T-helper 1 cell treated with Interleukin-12 subunit alpha and Interleukin-12 subunit beta and Interleukin-4 antibody, amounts not matched to agents 30 μg/mL and 1 μg/mL, for 36 hours (primary cell): ENCODE results near the gene AAK1.
"Not testable (repeated sequence)": the region's sequence is repeated elsewhere in the genome, so short reads cannot be mapped to it uniquely, and the experiment has no call there.

Experiments used
- H3K27ac Mint-ChIP-seq: one replicate; pipeline ENCODE4 v1.8.0; 2021; ENCODE audit warnings: mild to moderate bottlenecking, mixed read lengths
- H3K27me3 Mint-ChIP-seq: one replicate; pipeline ENCODE4 v1.8.0; 2021; ENCODE audit warnings: low read depth, mixed read lengths
- H3K36me3 Mint-ChIP-seq: one replicate; pipeline ENCODE4 v1.8.0; 2021; ENCODE audit warnings: low read depth, mixed read lengths
- H3K4me1 Mint-ChIP-seq: one replicate; pipeline ENCODE4 v1.8.0; 2021; ENCODE audit warnings: low read depth, mixed read lengths
- H3K4me3 Mint-ChIP-seq: one replicate; pipeline ENCODE4 v1.8.0; 2021; ENCODE audit warnings: mild to moderate bottlenecking, moderate library complexity, mixed read lengths
- H3K9me3 Mint-ChIP-seq: one replicate; pipeline ENCODE4 v1.8.0; 2021; ENCODE audit warnings: mixed read lengths

The AAK1 gene

GRCh38 chr2:69553991-69554390 lies 89.5 kb downstream of the AAK1 start:
- H3K36me3 Mint-ChIP-seq = peaks cover 19% of the 10 kb centered on the region
- H3K4me1 Mint-ChIP-seq = peaks cover 19% of the 10 kb centered on the region
- no peak overlapping the region for H3K27ac Mint-ChIP-seq
- peaks cover 5% of the 10 kb centered on the region for H3K9me3 Mint-ChIP-seq
- H3K4me3 Mint-ChIP-seq = no peak overlapping the region
- no peaks in the 10 kb centered on the region for H3K27me3 Mint-ChIP-seq

DNA sequence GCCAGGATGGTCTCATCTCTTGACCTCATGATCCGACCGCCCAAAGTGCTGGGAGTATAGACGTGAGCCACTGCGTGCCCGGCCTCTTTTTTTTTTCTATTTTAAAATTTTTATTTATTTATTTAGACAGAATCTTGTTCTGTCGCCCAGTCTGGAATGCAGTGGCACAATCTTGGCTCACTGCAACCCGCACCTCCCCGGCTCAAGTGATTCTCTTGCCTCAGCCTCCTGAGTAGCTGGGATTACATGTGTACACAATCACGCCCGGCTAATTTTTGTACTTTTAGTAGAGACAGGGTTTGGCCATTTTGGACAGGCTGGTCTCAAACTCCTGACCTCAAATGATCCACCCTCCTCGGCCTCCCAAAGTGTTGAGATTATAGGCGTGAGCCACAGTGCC lies 93.0 kb downstream of the AAK1 start:
- peaks cover 38% of the 10 kb centered on the region for H3K36me3 Mint-ChIP-seq
- peaks cover 18% of the 10 kb centered on the region for H3K4me1 Mint-ChIP-seq
- H3K4me3 Mint-ChIP-seq = not testable (repeated sequence)

DNA sequence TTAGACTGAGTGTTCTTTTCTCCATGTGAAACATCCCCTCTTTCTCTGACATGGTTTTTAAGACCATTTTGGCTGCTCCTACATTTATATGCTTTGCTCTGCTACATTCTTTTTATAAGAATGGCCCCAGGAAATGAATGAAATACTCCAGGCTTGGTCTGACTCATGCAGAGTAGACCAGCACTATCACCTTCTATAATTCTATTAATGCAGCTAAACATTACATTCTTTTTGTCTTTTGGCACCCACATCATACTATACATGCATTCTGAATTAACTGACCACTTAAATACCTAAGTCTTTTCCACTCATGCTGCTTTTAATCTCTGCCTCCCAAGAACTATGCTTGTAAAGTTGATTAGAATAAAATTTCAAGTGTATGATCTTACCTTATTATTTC lies 94.1 kb downstream of the AAK1 start:
- Mint-ChIP-seq H3K4me1 (peaks cover 12% of the 10 kb centered on the region), H3K27me3 (no peaks in the 10 kb centered on the region), H3K27ac (no peak overlapping the region), H3K4me3 (no peak overlapping the region), H3K36me3 (peaks cover 38% of the 10 kb centered on the region), H3K9me3 (peaks cover 14% of the 10 kb centered on the region)

More for the DNA sequence above, 93.0 kb downstream of the AAK1 start:
- peaks cover 14% of the 10 kb centered on the region for H3K9me3 Mint-ChIP-seq
- H3K27ac Mint-ChIP-seq, H3K27me3 Mint-ChIP-seq: not testable (repeated sequence)

DNA sequence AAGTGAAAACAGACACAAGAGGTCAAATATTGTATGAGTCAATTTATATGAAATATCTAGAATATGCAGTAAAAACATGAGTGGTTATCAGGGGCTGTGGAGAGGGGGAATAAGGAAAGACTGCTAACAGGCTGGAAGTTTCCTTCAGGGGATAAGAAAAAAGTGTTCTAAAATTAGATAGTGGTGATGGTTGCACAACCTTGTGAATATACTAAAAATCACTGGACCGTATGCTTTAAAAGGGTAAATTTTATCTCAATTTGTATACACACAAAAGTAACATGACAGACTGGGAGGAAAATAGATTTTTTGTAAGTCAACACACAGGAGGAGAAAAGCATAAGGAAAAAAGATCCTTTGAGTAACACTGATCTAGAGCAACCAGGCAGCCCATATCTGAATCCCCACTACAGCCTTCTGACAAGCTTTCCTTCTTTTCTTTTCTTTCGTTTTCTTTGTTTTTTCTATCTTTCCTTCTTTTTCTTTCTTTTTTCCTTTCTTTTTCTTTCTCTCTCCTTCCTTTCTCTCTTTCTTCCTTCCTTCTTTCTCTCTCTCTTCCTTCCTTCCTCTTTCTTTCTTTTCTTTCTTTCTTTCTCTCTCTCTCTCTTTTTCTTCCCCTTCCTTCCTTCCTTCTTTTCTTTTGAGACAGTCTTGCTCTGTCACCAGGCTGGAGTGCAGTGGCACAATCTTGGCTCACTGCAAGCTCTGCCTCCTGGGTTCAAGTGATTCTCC lies 95.4 kb downstream of the AAK1 start:
- Mint-ChIP-seq H3K27ac (no peak overlapping the region), H3K9me3 (peaks cover 14% of the 10 kb centered on the region), H3K4me3 (no peak overlapping the region), H3K36me3 (peaks cover 45% of the 10 kb centered on the region), H3K4me1 (peaks cover 12% of the 10 kb centered on the region), H3K27me3 (no peaks in the 10 kb centered on the region)

DNA sequence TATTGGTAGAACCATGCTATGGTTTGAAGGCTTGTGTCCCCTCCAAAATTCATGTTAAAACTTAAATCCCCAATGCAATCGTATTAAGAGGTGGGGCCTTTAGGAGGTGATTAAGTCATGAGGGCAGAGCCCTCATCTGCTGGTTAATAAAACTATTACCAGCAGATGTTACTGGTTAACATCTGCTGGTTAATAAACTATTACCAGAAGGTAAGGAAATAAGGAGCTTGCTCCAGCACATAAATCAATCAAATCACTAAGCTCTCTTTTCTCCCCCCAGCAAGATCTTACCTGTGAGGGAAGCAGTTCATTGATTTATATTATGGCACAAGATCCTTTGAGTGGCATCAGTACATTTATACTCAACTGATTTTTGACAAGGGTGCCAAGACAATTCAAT lies 96.9 kb downstream of the AAK1 start:
- H3K27me3 Mint-ChIP-seq = no peaks in the 10 kb centered on the region
- H3K27ac Mint-ChIP-seq = no peak overlapping the region
- no peak overlapping the region for H3K4me3 Mint-ChIP-seq
- H3K36me3 Mint-ChIP-seq = peaks cover 41% of the 10 kb centered on the region
- H3K4me1 Mint-ChIP-seq = peaks cover 9% of the 10 kb centered on the region
- peaks cover 14% of the 10 kb centered on the region for H3K9me3 Mint-ChIP-seq

- H3K9me3 Mint-ChIP-seq = peaks cover 14% of the 10 kb centered on the region
- peaks cover 39% of the 10 kb centered on the region for H3K36me3 Mint-ChIP-seq
- H3K27ac Mint-ChIP-seq = no peak overlapping the region
- no peaks in the 10 kb centered on the region for H3K27me3 Mint-ChIP-seq
- peaks cover 9% of the 10 kb centered on the region for H3K4me1 Mint-ChIP-seq
- no peak overlapping the region for H3K4me3 Mint-ChIP-seq
Measured at GRCh38 chr2:69545477-69545932, 98.0 kb downstream of the AAK1 start.

- Mint-ChIP-seq H3K4me1 (peaks cover 9% of the 10 kb centered on the region), H3K27me3 (no peaks in the 10 kb centered on the region), H3K27ac (no peak overlapping the region)
Measured at GRCh38 chr2:69544951-69545350, 98.6 kb downstream of the AAK1 start.

GRCh38 chr2:69539549-69539908 lies 104.0 kb downstream of the AAK1 start:
- Mint-ChIP-seq H3K27me3 (no peaks in the 10 kb centered on the region), H3K27ac (peak overlapping the region; percentile 4), H3K36me3 (peaks cover 43% of the 10 kb centered on the region), H3K9me3 (no peaks in the 10 kb centered on the region), H3K4me1 (peaks cover 20% of the 10 kb centered on the region), H3K4me3 (no peak overlapping the region)

More at GRCh38 chr2:69544951-69545350, 98.6 kb downstream of the AAK1 start:
- Mint-ChIP-seq H3K9me3 (peaks cover 14% of the 10 kb centered on the region), H3K4me3 (no peak overlapping the region), H3K36me3 (peaks cover 39% of the 10 kb centered on the region)

- Mint-ChIP-seq H3K9me3 (no peaks in the 10 kb centered on the region), H3K27ac (no peak overlapping the region), H3K4me1 (peaks cover 20% of the 10 kb centered on the region), H3K27me3 (no peaks in the 10 kb centered on the region), H3K36me3 (peaks cover 42% of the 10 kb centered on the region), H3K4me3 (no peak overlapping the region)
Measured at GRCh38 chr2:69538872-69539548, 104.5 kb downstream of the AAK1 start.

DNA sequence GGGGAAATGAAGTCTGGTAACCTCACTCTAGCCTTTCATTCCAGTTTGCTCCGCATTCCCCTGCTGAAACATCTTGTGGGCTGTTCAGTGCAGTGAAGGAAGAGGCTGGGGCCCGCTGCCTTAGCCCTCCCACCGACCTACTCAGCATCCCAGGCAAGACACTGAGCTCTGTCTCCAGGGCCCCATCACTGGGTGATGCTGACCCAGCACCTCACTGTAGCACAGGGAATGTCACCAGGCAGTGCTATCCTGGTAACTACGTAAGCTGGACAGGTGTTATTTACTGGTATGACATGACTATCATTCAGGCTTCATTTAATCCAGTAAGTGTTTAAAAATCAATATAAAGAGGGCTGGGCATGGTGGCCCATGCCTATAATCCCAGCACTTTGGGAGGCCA lies 105.3 kb downstream of the AAK1 start:
- no peak overlapping the region for H3K4me3 Mint-ChIP-seq
- H3K27me3 Mint-ChIP-seq = no peaks in the 10 kb centered on the region
- no peak overlapping the region for H3K27ac Mint-ChIP-seq
- peaks cover 45% of the 10 kb centered on the region for H3K36me3 Mint-ChIP-seq
- H3K9me3 Mint-ChIP-seq = no peaks in the 10 kb centered on the region
- peaks cover 20% of the 10 kb centered on the region for H3K4me1 Mint-ChIP-seq

DNA sequence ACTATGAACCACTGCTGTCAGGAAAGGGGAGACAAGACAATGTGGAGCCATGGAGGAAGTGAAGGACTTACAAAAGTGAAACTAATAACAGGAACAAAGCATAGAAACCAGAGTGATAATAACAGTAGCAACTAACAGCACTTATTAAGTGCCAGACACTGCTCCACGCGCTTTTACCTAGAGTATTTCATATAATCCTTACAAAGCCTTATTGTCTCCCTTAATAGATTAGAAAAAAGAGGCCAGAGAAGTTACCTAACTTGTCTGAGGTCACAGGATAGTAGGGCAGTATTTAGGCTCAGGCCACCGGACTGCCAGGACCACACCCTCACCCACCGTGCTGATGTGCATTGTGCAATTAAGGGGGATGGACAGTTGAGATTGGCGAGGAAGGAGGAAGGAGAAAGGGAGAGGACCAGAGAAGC lies 107.7 kb downstream of the AAK1 start:
- no peaks in the 10 kb centered on the region for H3K9me3 Mint-ChIP-seq
- no peak overlapping the region for H3K4me3 Mint-ChIP-seq
- H3K4me1 Mint-ChIP-seq = peaks cover 20% of the 10 kb centered on the region
- H3K27ac Mint-ChIP-seq = no peak overlapping the region
- H3K27me3 Mint-ChIP-seq = no peaks in the 10 kb centered on the region
- peaks cover 59% of the 10 kb centered on the region for H3K36me3 Mint-ChIP-seq

DNA sequence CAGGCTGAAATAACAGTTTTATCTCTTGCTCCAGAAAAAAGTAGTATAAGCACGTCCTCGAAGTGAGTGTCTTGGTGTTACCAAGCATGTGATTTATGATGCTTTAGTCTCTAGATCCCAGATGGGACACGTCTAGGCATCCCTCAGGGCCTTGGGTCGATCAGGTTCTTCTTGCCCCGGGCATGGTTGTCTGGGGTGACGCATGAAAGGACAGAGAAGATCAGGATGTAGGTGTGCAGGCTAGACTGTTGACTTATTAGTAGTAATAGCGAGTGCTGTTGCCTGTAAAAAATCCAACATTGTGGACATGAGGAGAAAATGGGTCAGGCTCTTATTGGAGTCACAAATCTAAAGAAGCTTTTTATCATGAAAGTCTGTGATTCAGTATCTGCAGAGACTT lies 112.4 kb downstream of the AAK1 start:
- peaks cover 10% of the 10 kb centered on the region for H3K4me1 Mint-ChIP-seq
- H3K4me3 Mint-ChIP-seq = no peak overlapping the region
- no peaks in the 10 kb centered on the region for H3K27me3 Mint-ChIP-seq
- no peaks in the 10 kb centered on the region for H3K9me3 Mint-ChIP-seq
- H3K36me3 Mint-ChIP-seq = peaks cover 62% of the 10 kb centered on the region
- no peak overlapping the region for H3K27ac Mint-ChIP-seq

GRCh38 chr2:69529480-69529879 lies 114.1 kb downstream of the AAK1 start:
- no peaks in the 10 kb centered on the region for H3K4me1 Mint-ChIP-seq
- peaks cover 60% of the 10 kb centered on the region for H3K36me3 Mint-ChIP-seq
- no peaks in the 10 kb centered on the region for H3K27me3 Mint-ChIP-seq
- H3K9me3 Mint-ChIP-seq = no peaks in the 10 kb centered on the region
- H3K4me3 Mint-ChIP-seq = no peak overlapping the region
- H3K27ac Mint-ChIP-seq = no peak overlapping the region

DNA sequence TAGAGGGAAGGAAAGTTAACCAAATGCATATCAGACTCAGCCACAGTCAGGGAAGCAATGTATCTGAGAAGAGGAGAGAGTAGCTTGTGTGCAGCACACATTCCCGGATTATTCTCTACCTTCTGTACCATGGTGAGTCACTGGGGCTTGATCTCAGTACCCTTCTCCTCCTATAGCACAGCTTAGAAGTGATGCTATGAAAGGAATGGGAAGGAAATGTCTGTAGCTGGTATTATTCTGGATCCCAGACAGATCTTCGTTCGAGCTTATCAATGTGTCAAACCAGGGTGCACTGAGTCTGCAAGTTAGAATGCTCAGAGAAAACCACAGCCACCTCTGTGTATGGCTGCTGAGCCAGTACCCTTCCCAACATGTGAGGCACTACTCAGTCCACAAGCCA lies 118.3 kb downstream of the AAK1 start:
- H3K27ac Mint-ChIP-seq = no peak overlapping the region
- peaks cover 1% of the 10 kb centered on the region for H3K4me1 Mint-ChIP-seq
- H3K36me3 Mint-ChIP-seq = peaks cover 55% of the 10 kb centered on the region

DNA sequence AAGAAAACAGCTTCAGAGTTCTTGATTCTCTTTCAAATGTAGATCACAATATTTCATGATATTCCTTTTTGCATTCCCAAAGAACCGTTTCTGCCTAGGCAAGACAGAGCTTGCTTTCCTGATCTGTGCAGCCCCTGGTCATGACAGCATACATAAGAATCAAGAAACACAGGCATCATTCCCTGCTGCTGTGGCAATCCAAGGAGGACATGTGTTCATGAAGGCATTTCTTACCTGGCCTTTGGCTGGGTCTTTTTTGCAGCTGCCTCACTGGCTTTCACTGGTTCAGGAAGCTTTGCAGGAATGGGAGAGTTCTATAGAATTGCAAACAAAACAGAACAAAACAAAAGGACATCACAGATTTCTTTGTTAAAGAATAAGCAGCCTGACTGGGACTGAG lies 118.7 kb downstream of the AAK1 start:
- Mint-ChIP-seq H3K9me3 (no peaks in the 10 kb centered on the region), H3K36me3 (peaks cover 52% of the 10 kb centered on the region), H3K27me3 (no peaks in the 10 kb centered on the region), H3K27ac (no peak overlapping the region), H3K4me3 (no peak overlapping the region), H3K4me1 (peaks cover 1% of the 10 kb centered on the region)

More for the DNA sequence above, 118.3 kb downstream of the AAK1 start:
- Mint-ChIP-seq H3K9me3 (no peaks in the 10 kb centered on the region), H3K27me3 (no peaks in the 10 kb centered on the region), H3K4me3 (no peak overlapping the region)
